Thyroid gland (tissue), 4 donors: ENCODE results near the gene ITPKB.

Source experiments
- CTCF ChIP-seq, 6 experiments: fragments of 200-600 bp in 3 of 6; fragments of 450-650 bp in 3 of 6; sonication (generic) in 3 of 6; IDR thresholded peaks; one replicate each; pipeline ENCODE4 v1.5.1; 2016 to 2019; ENCODE audit warnings: antibody characterized with exemption in 6 of 6, mild to moderate bottlenecking in 2 of 6, inconsistent platforms in 1 of 6, moderate library complexity in 1 of 6
- POLR2A ChIP-seq, 2 donors: fragments of 450-650 bp; IDR thresholded peaks; one replicate each; pipeline ENCODE4 v1.6.1; 2017; ENCODE audit warnings: antibody characterized with exemption in 2 of 2, mild to moderate bottlenecking in 2 of 2, moderate library complexity in 1 of 2

DNA sequence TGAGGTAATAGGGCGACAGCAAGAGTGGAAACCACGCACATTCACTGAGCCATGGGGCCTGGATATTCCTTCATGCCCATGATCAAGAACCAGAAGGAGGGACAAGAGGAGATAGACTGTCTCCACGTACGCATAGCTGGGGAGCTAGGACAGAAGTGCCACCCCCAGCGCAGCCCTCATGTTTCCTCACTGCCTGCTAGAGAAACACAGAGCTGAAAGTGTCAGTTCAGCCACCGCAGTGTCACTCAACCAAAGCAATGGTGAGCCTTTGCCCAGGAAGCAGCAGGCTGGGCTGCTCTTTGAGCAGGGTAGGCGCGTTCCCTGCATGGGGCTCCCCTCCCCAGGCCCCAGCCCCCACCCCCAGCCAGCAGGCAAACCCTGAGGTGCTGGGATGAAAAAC lies 122.0 kb downstream of the ITPKB start:
- TF ChIP-seq CTCF (IDR thresholded peaks at IDR 0.05) (no peak), POLR2A (IDR thresholded peaks at IDR 0.05) (no peak)
